Liver (tissue), 9 donors: Measurements from ENCODE around the gene PCDHGB4. TPM values are rescaled to one million over a fixed set of nuclear protein-coding genes. Genes with fewer than 3 reads are reported as not detected.
"Not testable (repeated sequence)": the region's sequence is repeated elsewhere in the genome, so short reads cannot be mapped to it uniquely, and the experiment has no call there.

Experiments used
- DNase-seq: peaks from one replicate; pipeline ENCODE4 v3.0.0-alpha.2; 2017; ENCODE audit warnings: low spot score
- H3K27ac ChIP-seq, 2 donors: one replicate each; pipeline ENCODE4 v1.7.0; 2013; ENCODE audit warnings: inconsistent platforms in 2 of 2, low read length in 2 of 2, control low read depth in 1 of 2, low read depth in 1 of 2, mild to moderate bottlenecking in 1 of 2
- H3K27me3 ChIP-seq, 4 donors: one replicate each; pipeline versions ENCODE4 v1.6.1 to v1.7.0; 2013; ENCODE audit warnings: low read length in 3 of 4, inconsistent platforms in 1 of 4, mild to moderate bottlenecking in 1 of 4, moderate library complexity in 1 of 4; ENCODE audit not compliant: control insufficient read depth in 4 of 4, insufficient read depth in 4 of 4
- H3K36me3 ChIP-seq, 4 donors: one replicate each; pipeline versions ENCODE4 v1.6.1 to v1.7.0; 2013; ENCODE audit warnings: low read length in 3 of 4, mild to moderate bottlenecking in 3 of 4, low read depth in 1 of 4, moderate library complexity in 1 of 4; ENCODE audit not compliant: control insufficient read depth in 4 of 4, insufficient read depth in 3 of 4
- H3K4me1 ChIP-seq, 4 donors: one replicate each; pipeline versions ENCODE4 v1.6.1 to v1.7.0; 2013; ENCODE audit warnings: low read length in 3 of 4, mild to moderate bottlenecking in 3 of 4, moderate library complexity in 1 of 4; ENCODE audit not compliant: control insufficient read depth in 4 of 4, insufficient read depth in 4 of 4
- H3K4me3 ChIP-seq, 3 donors: one replicate each; pipeline versions ENCODE4 v1.6.1 to v1.7.0; 2013; ENCODE audit warnings: low read length in 3 of 3, control low read depth in 1 of 3, low read depth in 1 of 3, mild to moderate bottlenecking in 1 of 3
- H3K9ac ChIP-seq, 2 donors: one replicate each; pipeline ENCODE4 v1.7.0; 2013; ENCODE audit warnings: low read length in 2 of 2, mild to moderate bottlenecking in 2 of 2, moderate library complexity in 2 of 2, control low read depth in 1 of 2, low read depth in 1 of 2
- H3K9me3 ChIP-seq, 4 donors: one replicate each; pipeline versions ENCODE4 v1.6.1 to v1.7.0; 2013; ENCODE audit warnings: low read length in 3 of 4; ENCODE audit not compliant: control insufficient read depth in 4 of 4
- ATF3 ChIP-seq: IDR thresholded peaks from 2 replicates; pipeline ENCODE4 v1.6.1; 2016; ENCODE audit warnings: antibody characterized with exemption
- CTCF ChIP-seq: fragments of 150-350 bp; IDR thresholded peaks from 2 replicates; pipeline ENCODE4 v1.5.1; 2017; ENCODE audit warnings: improper control_type of control experiment, low read depth, low read length; ENCODE audit not compliant: missing input control
- FOXA1 ChIP-seq: IDR thresholded peaks from 2 replicates; pipeline ENCODE4 v1.6.1; 2016; ENCODE audit warnings: antibody characterized with exemption
- FOXA2 ChIP-seq: IDR thresholded peaks from 2 replicates; pipeline ENCODE4 v1.6.1; 2016; ENCODE audit warnings: antibody characterized with exemption
- GABPA ChIP-seq, 2 donors: IDR thresholded peaks in 1 of 2; conservative IDR thresholded peaks in 1 of 2; 2 replicates each; pipeline ENCODE4 v1.6.1; 2016; ENCODE audit warnings: antibody characterized with exemption in 2 of 2, mild to moderate bottlenecking in 1 of 2, moderate library complexity in 1 of 2
- HNF4A ChIP-seq, 2 donors: conservative IDR thresholded peaks; 2 replicates each; pipeline ENCODE4 v1.6.1; 2016; ENCODE audit warnings: antibody characterized with exemption in 2 of 2, mild to moderate bottlenecking in 2 of 2
- HNF4G ChIP-seq: IDR thresholded peaks from 2 replicates; pipeline ENCODE4 v1.6.1; 2016; ENCODE audit warnings: antibody characterized with exemption
- JUND ChIP-seq, 2 donors: IDR thresholded peaks; 2 replicates each; pipeline ENCODE4 v1.6.1; 2016; ENCODE audit warnings: antibody characterized with exemption in 2 of 2
- MAX ChIP-seq: IDR thresholded peaks from 2 replicates; pipeline ENCODE4 v1.6.1; 2016; ENCODE audit warnings: antibody characterized with exemption
- NR2F2 ChIP-seq: IDR thresholded peaks from 2 replicates; pipeline ENCODE4 v1.6.1; 2016; ENCODE audit warnings: antibody characterized with exemption
- RAD21 ChIP-seq, 2 donors: IDR thresholded peaks; 2 replicates each; pipeline ENCODE4 v1.6.1; 2016; ENCODE audit warnings: antibody characterized with exemption in 2 of 2, mild to moderate bottlenecking in 2 of 2
- SP1 ChIP-seq: IDR thresholded peaks from 2 replicates; pipeline ENCODE4 v1.6.1; 2018; ENCODE audit warnings: antibody characterized with exemption, mild to moderate bottlenecking
- TAF1 ChIP-seq: conservative IDR thresholded peaks from 2 replicates; pipeline ENCODE4 v1.6.1; 2016; ENCODE audit warnings: antibody characterized with exemption, mild to moderate bottlenecking
- YY1 ChIP-seq: IDR thresholded peaks from 2 replicates; pipeline ENCODE4 v1.6.1; 2016; ENCODE audit warnings: antibody characterized with exemption, mild to moderate bottlenecking
- WGBS: extraction: QIAGEN DNeasy Blood & Tissue Kit; methylation state at CpG from one replicate; pipeline ENCODE4 v1.1.7; 2013; 5-methylcytosine and 5-hydroxymethylcytosine counted together
- polyA plus RNA-seq, 2 donors: library from polyadenylated mRNA; stranded (reverse) in 1 of 2; unstranded in 1 of 2; fragments of 200-250 nt in 1 of 2; fragments of >200 nt in 1 of 2; fragmentation: Nextera tagmentation in 1 of 2; extraction: Ambion mirVana in 1 of 2; gene quantifications; one replicate each; pipeline versions ENCODE4 v1.2.1 to v1.2.3, GENCODE V29; 2013 to 2015
- total RNA-seq, 2 donors: library from RNA; depleted of rRNA; stranded (reverse); fragments of >200 nt; gene quantifications; one replicate each; pipeline ENCODE4 v1.2.3, GENCODE V29; 2014
- donor health status: healthy.
- donor health status: healthy.
- donor health status: healthy.
- donor health status: healthy.
- donor health status: healthy.

The PCDHGB4 gene
- total and polyA plus RNA-seq, 4 donors, result 0.76 to 2.8 (median 1.6) TPM

DNA sequence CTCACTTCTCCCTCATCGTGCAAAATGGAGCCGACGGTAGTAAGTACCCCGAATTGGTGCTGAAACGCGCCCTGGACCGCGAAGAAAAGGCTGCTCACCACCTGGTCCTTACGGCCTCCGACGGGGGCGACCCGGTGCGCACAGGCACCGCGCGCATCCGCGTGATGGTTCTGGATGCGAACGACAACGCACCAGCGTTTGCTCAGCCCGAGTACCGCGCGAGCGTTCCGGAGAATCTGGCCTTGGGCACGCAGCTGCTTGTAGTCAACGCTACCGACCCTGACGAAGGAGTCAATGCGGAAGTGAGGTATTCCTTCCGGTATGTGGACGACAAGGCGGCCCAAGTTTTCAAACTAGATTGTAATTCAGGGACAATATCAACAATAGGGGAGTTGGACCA, 43.8 kb downstream of the PCDHGB4 start:
- peaks cover 0 to 11% (median 2%) of the 10 kb centered on the region in 4 donors for H3K4me1 ChIP-seq
- no peaks in the 10 kb centered on the region for H3K27me3 ChIP-seq
- peak overlapping the region in 2 of 3 donors; percentile 62 to 72 for H3K4me3 ChIP-seq
- peaks cover 40 to 77% (median 46%) of the 10 kb centered on the region in 4 donors for H3K9me3 ChIP-seq
- no peak overlapping the region for H3K27ac ChIP-seq
- 20% methylated on average over 37 of the region's 37 CpGs for WGBS
- peaks cover 0 to 3% (median 0%) of the 10 kb centered on the region in 4 donors for H3K36me3 ChIP-seq
- TF ChIP-seq HNF4G (no peak), TAF1 (no peak), NR2F2 (no peak), HNF4A (conservative IDR thresholded peaks at IDR 0.05) (no peak), MAX (no peak), YY1 (no peak), CTCF (no peak)
- H3K9ac ChIP-seq, result no peak overlapping the region
- no peak for DNase-seq

GRCh38 chr5:141432308-141432707, 44.8 kb downstream of the PCDHGB4 start:
- not testable (repeated sequence) for H3K9ac ChIP-seq, H3K27ac ChIP-seq, H3K36me3 ChIP-seq, DNase-seq, H3K27me3 ChIP-seq
- 38% methylated on average over 38 of the region's 38 CpGs for WGBS
- H3K4me1 ChIP-seq, result peaks cover 0 to 11% (median 2%) of the 10 kb centered on the region in 4 donors
- H3K9me3 ChIP-seq, result peaks cover 30 to 68% (median 37%) of the 10 kb centered on the region in 4 donors
- peak overlapping the region in 2 of 3 donors; percentile 62 to 72 for H3K4me3 ChIP-seq

- Histone ChIP-seq H3K4me1 (peaks cover 0 to 11% (median 2%) of the 10 kb centered on the region in 4 donors), H3K4me3 (peak overlapping the region in 1 of 3 donors; percentile 26), H3K9me3 (peaks cover 26 to 64% (median 33%) of the 10 kb centered on the region in 4 donors)
- H3K27me3 ChIP-seq, H3K36me3 ChIP-seq, H3K9ac ChIP-seq, H3K27ac ChIP-seq, DNase-seq: not testable (repeated sequence)
- WGBS, result 27% methylated on average over 29 of the region's 29 CpGs
These were observed 45.2 kb downstream of the PCDHGB4 start for GRCh38 chr5:141432726-141433125.

DNA sequence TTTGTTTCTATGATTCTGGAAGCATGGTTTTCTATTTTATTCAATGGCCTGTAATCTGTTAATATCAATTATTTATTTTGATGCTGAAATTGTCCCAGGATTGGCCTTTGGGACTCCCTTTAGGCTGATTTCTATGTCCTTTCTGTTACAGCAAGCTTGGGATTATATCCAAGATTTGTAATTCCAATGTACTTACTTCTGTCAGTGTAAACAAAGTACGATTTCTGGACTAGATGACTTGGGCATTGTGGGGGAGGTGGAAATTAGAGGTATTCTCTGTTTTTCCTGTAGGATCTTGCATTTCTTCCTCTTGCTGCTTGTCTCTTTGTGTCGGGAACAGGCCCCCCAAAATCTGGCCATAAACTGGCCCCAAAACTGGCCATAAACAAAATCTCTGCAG, 46.5 kb downstream of the PCDHGB4 start:
- Histone ChIP-seq H3K36me3 (no peaks in the 10 kb centered on the region), H3K9me3 (peaks cover 18 to 54% (median 26%) of the 10 kb centered on the region in 4 donors), H3K4me3 (no peak overlapping the region), H3K27me3 (no peaks in the 10 kb centered on the region), H3K9ac (no peak overlapping the region), H3K27ac (no peak overlapping the region), H3K4me1 (peaks cover 0 to 11% (median 2%) of the 10 kb centered on the region in 4 donors)
- DNase-seq, result no peak
- no peak for TF ChIP-seq YY1
- 59% methylated on average over 2 of the region's 2 CpGs for WGBS

GRCh38 chr5:141437221-141437620, 49.7 kb downstream of the PCDHGB4 start:
- Histone ChIP-seq H3K4me1 (no peaks in the 10 kb centered on the region), H3K27ac (no peak overlapping the region), H3K4me3 (no peak overlapping the region), H3K36me3 (no peaks in the 10 kb centered on the region), H3K27me3 (no peaks in the 10 kb centered on the region), H3K9me3 (peaks cover 8 to 50% (median 20%) of the 10 kb centered on the region in 4 donors), H3K9ac (no peak overlapping the region)
- DNase-seq, result no peak
- TF ChIP-seq TAF1 (no peak), HNF4G (no peak), FOXA1 (no peak), RAD21 (IDR thresholded peaks at IDR 0.05) (no peak), ATF3 (no peak), JUND (IDR thresholded peaks at IDR 0.05) (no peak), SP1 (no peak), NR2F2 (no peak), GABPA (IDR thresholded peaks at IDR 0.05 in 1 of 2, conservative IDR thresholded peaks at IDR 0.05 in 1 of 2) (no peak), FOXA2 (no peak)
- WGBS, result 87% methylated on average over 2 of the region's 2 CpGs
